ENCODE measurements around the gene HIGD1B.

- TF ChIP-seq CTCF (IDR thresholded peaks at IDR 0.05; ENCODE audit: insufficient read depth, low read depth, low read length) (no peak), EZH2 (IDR thresholded peaks at IDR 0.05; ENCODE audit: insufficient read depth, low read length) (no peak)
Observed at GRCh38 chr17:44864831-44865230, 17.1 kb downstream of the HIGD1B start.

Data from astrocyte (in vitro differentiated cells and primary cell).